SKM-1 (cell line): ENCODE data around the gene MLLT1.

Experiments used
- DNase-seq: peaks from one replicate; lab custom pipeline; 2025; ENCODE audit not compliant: unreplicated experiment; lab: John Stamatoyannopoulos, UW

MLLT1 gene

GRCh38 chr19:6275170-6275744 is 4.5 kb downstream of the MLLT1 start:
- no peak for DNase-seq

- no peak for DNase-seq
Observed at GRCh38 chr19:6274756-6275155, 5.0 kb downstream of the MLLT1 start.

DNA sequence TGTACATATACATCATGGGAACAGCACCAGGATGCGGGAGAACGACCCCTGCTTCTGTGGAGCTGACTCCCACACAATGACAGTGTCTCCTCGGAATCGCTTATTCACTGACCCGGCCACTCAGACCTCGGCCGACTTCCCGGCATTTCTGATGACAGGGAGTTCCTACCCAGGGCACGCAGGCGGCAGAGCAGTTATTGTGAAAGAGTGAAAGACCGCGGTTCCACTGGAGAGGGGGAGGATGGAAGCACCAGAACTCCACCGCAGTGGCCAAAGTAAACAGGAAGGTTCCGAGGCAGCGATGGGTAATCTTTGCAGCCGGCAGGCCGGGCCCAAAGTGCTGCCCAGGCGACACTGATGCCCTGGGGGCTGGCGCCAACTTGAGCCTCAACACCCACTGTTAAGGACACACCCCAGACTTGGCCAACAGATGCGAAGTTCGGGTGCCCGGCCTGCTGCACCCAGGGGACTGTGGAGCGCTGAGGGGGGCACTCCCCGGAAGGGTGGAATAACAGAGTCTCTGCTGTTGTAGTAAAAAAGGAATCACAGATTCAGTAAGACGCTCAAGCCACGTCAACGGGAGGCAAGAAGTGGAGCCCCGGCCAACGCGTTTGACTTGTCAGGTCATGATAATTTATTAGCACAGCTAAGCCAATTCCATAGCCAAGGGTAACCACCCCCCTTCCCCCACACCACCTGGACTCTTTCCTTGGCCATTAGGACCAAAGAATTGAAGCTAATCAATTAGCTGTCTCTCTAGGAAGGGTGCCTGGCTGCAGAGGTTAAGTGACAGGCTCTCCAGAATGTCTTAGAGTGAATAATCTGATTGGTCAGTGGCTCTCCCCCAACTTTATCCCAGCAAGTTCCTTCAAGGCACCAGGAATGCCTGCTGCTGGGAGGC is 5.8 kb downstream of the MLLT1 start:
- peak; percentile 60 for DNase-seq

DNA sequence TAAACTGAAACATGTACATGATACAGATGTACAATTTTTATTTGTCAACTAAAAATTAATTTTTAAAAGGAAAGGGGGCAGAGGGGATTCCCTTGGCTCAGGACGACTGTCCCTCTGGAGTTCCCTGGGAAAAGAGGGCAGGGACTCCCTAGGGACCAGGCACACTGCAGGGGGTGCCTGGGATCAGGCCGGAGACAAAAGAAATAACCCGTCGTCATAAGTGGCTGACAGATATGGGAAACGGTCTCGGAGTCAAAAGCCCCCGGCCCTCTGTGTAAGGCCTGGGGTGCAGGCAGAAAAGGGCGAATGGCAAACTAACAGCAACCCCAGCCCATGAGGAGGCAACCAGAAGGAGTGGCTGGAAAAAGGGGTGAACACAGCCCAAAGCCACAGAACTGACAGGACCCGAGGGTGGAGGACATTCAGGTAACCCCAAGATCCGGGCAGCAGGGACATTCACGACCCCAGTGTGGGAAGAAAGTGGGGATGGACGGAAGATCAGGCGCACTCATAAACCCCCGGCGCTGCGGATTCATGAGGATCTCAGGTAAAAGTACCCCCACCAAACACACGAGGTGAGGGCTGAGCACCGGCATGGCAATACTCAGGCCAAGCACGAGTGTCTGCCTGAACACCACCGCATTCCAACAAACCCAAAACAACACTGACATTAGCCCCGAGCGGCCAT is 6.7 kb downstream of the MLLT1 start:
- DNase-seq, result no peak

DNA sequence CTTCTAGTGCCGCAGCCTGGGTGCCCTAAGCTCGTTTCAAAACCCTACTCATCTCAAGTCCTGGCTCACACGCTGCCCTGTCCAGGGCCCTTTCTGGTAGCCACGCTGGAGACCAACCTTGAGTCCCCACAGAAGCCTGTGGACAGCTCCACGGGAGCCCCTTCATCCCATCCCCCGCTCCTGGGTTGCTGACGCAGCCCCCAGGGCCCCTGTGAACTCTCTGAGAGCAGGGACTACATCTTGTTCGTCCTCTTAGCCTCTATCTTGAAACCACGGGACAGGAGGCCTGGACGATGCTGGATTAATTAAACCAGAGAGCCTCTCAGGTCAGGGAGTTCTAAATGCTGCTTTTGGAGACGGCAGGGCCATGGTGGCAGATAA is 7.4 kb downstream of the MLLT1 start:
- DNase-seq, result no peak

GRCh38 chr19:6271721-6272410 is 7.9 kb downstream of the MLLT1 start:
- no peak for DNase-seq

GRCh38 chr19:6271251-6271650 is 8.5 kb downstream of the MLLT1 start:
- DNase-seq, result no peak

DNA sequence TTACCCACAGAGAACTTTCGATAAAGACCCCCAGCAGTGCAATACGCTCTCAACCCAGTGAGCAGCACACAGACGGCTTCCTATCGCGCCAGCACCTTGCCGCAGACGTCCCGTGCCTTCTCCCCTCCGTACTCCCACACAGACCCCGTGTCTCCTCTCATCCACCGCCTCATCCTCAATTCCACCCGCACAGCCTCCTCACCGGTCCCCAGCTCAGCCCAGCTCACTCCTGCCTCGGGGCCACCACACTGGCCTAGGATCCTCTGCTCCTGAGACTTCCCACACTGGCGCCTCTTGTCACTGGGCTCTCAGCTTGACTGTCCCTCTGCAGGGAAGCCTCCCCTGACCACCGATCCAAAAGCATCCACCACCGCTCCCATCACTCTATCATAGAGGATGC is 9.0 kb downstream of the MLLT1 start:
- no peak for DNase-seq

DNA sequence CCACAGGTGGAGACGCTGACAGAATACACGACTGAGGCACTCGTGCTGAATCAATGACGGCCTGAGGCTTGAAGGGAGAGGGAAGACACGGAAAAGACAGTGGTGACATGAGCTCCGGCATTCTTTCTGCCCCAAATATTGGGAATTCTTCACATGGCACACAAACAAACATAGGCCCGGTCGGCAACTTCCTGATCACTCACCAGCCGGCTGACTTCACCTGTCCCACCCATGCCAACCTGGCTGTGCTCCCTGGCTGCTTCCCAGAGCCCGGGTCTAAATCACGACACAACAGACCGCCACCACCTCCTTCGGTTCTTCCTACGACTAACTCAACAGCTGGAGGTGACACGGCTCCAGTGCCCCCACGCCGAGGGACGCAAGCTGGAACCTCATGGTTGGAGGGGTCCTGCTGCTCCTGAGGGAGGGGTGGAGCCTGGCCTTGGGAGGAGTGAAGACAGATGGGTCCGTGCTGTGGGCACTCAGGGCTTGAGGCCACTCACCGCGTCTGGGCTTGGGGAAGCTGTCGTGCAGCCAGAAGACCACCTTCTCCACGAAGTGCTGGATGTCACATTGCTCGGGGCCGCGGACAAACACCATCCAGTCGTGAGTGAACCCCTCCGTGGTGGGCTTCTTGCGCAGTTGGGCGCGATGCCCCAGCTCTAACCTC is 9.6 kb downstream of the MLLT1 start:
- DNase-seq, result no peak

- no peak for DNase-seq
Observed at GRCh38 chr19:6269101-6269886, 10.5 kb downstream of the MLLT1 start.

DNA sequence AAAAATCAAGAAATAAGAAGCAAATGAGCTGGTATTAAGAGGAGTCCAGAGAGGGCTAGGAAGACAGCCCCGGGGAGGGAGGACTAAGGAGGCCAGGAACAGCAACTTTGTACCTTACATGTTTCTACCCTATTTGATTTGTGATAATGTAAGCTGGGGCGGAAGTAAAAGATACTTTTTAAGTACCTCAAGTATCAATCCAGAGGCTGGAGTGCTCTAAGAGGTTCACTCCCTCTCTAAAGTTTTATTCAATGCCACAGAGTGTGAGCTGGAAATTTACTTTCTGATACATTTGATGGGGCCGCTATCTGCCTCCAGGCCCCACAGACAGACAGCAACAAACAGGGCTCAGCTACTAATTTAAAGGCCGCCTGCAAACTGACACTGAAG is 11.4 kb downstream of the MLLT1 start:
- DNase-seq, result no peak

GRCh38 chr19:6267552-6268381 is 12.0 kb downstream of the MLLT1 start:
- no peak for DNase-seq

DNA sequence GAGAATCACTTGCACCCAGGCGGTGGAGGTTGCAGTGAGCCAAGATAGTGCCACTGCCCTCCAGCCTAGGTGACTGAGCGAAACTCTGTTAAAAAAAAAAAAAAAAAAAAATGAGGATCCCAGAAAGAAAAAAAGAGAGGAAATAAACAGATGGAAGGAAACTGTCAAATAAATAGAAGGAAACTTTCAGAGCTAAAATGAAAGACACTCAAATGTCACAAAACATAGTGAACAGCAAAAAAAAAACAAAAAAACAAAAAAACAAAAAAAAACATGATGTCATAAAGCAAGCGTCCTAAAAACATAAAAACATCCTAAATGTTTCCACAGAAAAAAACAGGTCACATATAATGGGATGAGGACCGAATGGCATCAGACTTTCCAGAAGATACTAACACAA is 15.0 kb downstream of the MLLT1 start:
- DNase-seq, result no peak

DNA sequence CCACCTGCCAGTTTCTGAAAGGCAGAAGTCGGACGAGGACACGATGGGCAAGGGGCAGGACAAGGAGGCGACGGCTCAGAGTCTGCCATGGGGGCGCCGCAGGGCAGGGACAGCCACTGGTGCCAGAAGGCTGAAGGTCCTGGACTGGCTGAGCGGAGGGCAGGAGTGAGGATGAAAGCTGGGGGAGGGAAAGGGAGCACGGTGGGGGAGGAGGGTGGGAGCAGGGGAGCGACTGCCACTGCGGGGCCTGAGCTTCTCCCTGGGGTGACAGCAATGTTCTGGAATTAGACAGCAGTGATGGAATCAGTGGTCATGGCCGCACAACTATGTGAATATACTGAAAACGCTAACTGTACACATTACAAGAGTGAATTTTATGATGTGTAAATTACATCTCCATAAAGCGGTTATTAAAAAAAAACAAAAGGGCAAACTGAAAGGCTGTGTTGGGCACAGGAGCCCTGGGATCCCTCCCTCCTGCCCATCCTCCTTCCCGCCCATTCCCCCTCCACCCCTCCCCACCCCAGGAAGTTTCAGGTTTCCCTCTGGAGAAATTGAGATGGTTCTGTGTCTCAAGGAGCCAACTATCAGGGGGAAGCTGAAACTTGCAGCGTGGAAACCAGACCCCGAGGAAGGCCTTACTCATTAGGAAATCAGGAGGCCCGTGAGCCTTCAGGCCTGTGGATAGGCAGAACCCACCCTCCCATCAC is 15.9 kb downstream of the MLLT1 start:
- no peak for DNase-seq

- DNase-seq, result no peak
Observed at GRCh38 chr19:6263306-6263705, 16.5 kb downstream of the MLLT1 start.

DNA sequence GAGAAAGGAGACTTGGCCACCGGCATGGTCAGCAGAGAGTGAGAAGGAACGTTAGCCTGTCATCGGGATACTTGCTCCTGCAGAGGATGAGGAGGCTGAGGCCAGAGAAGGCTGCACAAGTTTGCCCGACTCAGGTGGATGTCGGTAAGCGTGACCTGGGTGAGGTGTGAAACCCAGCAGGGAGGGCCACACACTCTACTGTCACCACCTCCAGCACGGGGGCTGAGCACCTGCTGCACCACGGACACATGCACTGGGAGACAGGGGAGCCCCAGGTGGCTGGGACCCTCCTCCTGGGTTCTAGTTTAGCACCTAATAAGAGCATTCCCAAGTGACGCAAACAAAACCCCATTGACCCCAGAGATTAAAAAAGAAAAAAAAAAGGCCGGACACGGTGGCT is 17.3 kb downstream of the MLLT1 start:
- no peak for DNase-seq

- no peak for DNase-seq
Observed at GRCh38 chr19:6261883-6262282, 17.9 kb downstream of the MLLT1 start.

GRCh38 chr19:6260912-6261650 is 18.7 kb downstream of the MLLT1 start:
- no peak for DNase-seq
